Prostate gland (tissue), 2 donors: ENCODE results near the gene VIPR2.

ENCODE experiments used
- CTCF ChIP-seq, 4 experiments: fragments of 200-600 bp in 2 of 4; fragments of 450-650 bp in 2 of 4; sonication (generic) in 2 of 4; IDR thresholded peaks; 1 replicate in 3 of 4; 2 replicates in 1 of 4; pipeline ENCODE4 v1.5.1; 2016 to 2019; ENCODE audit warnings: antibody characterized with exemption in 4 of 4, mild to moderate bottlenecking in 2 of 4, moderate library complexity in 2 of 4
- POLR2AphosphoS5 ChIP-seq: sonication (generic); formaldehyde crosslinking; IDR thresholded peaks from one replicate; pipeline ENCODE4 v1.6.1; 2017; ENCODE audit warnings: antibody characterized with exemption

GRCh38 chr7:159094023-159094740, 50.5 kb downstream of the VIPR2 start:
- TF ChIP-seq POLR2AphosphoS5 (no peak), CTCF (IDR thresholded peaks at IDR 0.05) (no peak)
